Tibial nerve (tissue), 4 donors: ENCODE data around the gene PRPF6.

Experiments used
- EP300 ChIP-seq, 2 donors: sonication (generic); formaldehyde crosslinking; IDR thresholded peaks; one replicate each; pipeline ENCODE4 v1.6.1; 2017; ENCODE audit warnings: antibody characterized with exemption in 2 of 2, mild to moderate bottlenecking in 1 of 2
- POLR2A ChIP-seq, 2 donors: fragments of 450-650 bp; IDR thresholded peaks; one replicate each; pipeline ENCODE4 v1.6.1; 2017; ENCODE audit warnings: antibody characterized with exemption in 2 of 2, mild to moderate bottlenecking in 2 of 2, moderate library complexity in 2 of 2
- TF ChIP-seq, protein P1 (sequence below), 5 experiments: fragments of 200-600 bp in 3 of 5; fragments of 450-650 bp in 2 of 5; sonication (generic) in 3 of 5; IDR thresholded peaks; one replicate each; pipeline ENCODE4 v1.5.1; 2016 to 2019; ENCODE audit warnings: antibody characterized with exemption in 5 of 5, mild to moderate bottlenecking in 3 of 5, moderate library complexity in 2 of 5

DNA sequence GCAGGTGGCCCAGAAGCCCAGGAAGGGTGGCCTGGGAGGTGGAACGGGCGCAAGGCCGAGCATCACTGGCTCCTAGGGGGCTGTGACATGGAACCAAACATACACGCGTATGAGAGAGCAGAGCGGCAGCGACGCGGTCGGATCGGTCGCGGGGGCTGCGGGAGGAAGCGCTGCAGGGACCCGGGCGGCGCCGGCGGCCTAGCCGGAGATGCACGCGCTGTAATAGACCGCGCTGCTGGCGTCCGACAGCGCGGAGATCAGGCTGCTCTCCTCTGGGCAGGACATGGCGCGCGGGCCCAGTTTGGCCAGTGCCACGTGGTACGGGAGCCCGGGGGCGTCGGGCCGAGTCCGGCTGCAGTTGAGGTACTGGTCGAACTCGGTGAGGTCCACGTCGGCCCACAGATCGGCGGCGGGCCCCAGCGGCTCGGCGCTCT lies 67.1 kb downstream of the PRPF6 start:
- TF ChIP-seq POLR2A (IDR thresholded peaks at IDR 0.05) (no peak), EP300 (IDR thresholded peaks at IDR 0.05) (no peak)
- TF ChIP-seq, protein P1, sequence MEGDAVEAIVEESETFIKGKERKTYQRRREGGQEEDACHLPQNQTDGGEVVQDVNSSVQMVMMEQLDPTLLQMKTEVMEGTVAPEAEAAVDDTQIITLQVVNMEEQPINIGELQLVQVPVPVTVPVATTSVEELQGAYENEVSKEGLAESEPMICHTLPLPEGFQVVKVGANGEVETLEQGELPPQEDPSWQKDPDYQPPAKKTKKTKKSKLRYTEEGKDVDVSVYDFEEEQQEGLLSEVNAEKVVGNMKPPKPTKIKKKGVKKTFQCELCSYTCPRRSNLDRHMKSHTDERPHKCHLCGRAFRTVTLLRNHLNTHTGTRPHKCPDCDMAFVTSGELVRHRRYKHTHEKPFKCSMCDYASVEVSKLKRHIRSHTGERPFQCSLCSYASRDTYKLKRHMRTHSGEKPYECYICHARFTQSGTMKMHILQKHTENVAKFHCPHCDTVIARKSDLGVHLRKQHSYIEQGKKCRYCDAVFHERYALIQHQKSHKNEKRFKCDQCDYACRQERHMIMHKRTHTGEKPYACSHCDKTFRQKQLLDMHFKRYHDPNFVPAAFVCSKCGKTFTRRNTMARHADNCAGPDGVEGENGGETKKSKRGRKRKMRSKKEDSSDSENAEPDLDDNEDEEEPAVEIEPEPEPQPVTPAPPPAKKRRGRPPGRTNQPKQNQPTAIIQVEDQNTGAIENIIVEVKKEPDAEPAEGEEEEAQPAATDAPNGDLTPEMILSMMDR (IDR thresholded peaks at IDR 0.05): no peak
